ENCODE results near the gene TXNDC11. TPM values are rescaled to one million over a fixed set of nuclear protein-coding genes. Genes with fewer than 3 reads are reported as not detected.

The TXNDC11 gene
- total RNA-seq, 1 donor from 2014 or later, result 36.6 TPM

DNA sequence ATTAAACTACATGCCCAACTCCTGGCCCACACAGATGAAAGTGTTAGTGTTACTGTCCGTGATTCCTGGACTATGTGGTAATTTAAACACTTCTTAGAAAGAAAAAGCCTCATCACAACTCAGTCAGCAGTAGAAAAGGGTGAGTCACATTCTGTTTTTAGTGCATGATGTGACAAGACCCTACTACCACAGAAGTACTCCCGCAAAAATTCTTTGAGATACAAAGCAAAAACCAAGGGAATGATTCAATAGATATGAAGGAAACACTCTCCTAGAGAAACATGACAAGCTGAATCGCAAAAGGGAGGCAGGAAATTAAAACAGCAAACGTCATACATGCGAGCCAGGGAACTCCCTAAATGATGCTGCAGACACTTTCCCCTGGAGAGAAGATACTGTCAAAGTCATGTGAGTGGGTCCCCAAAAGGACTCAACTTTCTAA lies 60.0 kb downstream of the TXNDC11 start:
- no peak for DNase-seq (ENCODE audit: low spot score)
- intact Hi-C loops (cut with DNase I), result no loop called here
- no peak for ATAC-seq

DNA sequence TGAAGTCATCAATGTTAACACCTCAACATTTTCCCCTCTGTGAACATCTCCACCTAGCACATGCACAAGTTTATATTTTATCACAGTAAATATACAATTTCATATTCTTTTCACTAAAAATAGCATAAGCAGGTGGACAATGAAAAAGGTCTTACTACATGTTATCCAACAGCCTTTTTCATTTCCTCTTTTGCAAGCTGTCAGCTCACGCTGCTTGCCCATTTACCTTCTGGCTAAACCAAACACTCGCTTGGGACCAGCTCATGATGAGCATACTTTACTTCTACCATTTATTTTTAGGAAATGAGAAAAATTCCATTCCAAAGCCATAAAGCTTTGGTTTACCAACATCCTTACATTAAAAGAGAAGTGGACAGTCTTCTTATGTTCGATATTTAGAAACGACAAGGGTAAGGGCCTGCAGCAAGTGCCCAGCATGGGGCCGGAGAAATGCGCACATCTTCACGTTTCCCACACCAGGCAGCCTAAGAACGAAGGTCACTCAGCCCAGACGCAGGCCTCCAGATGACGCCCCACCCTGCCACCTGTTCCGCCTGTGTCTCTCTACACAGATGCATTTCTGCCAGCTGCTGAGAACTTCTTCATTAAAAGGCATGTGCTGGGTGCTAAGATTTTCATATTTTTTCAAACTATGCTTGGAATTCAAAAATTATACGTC lies 60.5 kb downstream of the TXNDC11 start:
- intact Hi-C loops (cut with DNase I), result no loop called here
- no peak for DNase-seq (ENCODE audit: low spot score)
- no peak for ATAC-seq

DNA sequence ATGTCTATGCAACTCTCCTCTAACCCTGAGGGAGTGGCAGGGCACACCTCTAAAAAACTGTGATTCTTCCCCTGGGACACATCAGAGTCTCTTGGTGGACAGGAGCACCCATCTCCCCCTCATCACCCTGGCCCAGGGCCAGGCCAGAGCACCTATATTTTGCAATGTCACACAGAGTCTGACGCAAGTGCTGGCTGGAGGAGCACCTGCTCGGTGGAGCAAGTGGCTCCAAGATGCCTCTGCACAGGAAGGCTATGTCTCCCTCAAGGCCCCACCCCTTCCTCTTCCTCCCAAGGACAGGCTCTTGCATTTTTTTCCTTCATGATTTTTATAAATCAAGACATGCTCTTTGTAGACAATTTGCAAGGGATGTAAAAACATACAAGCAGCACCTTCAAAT lies 61.1 kb downstream of the TXNDC11 start:
- ATAC-seq (no peak), DNase-seq (ENCODE audit: low spot score) (no peak)
- intact Hi-C loops (cut with DNase I), result no loop called here

DNA sequence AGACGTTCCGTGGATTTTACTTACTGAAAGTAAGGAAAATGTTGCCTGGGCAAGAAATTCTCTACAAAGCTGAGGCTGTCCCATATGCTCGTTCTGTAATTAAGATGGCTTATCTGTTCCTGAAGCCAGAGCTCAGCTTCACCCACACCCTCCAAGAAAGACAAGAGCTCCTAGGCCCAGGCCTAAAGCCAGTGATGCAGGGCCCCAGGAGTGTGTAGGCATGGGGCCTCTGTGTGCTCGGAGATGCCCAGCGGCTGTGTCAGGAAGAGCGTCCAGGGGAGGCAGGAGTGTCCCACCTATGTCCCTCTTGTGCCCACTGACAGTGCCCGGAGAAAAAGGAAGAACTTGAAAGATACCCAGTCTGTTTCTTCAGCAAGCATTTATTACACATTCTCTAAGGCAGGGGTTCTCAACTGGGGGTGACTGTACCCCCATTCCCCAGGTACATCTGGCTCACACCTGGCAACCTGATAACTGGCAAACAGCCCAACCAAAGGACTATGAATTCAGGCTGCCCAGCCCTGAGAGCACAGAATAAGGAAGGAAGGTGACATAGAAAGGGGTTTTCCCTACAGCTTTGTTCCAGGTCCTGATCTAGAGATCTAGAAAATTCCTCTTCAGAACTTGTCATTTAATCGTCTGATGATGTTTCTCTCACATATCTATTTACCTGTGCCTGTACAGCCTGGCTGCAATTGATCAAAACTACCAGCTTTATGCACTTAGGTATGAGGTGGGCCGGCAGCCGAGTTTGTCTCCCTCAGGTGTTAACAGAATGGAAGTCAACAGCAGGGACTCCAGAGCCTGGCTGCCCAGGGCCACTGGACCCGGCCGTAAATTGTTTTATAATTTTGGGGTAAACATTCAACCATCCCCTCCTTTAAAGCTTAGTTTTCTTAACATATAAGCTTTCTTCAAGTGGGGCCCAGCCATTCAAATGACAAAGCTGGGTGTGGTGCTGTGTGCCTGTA lies 62.4 kb downstream of the TXNDC11 start:
- no peak for ATAC-seq
- intact Hi-C loops (cut with DNase I), result no loop called here
- no peak for DNase-seq (ENCODE audit: low spot score)

DNA sequence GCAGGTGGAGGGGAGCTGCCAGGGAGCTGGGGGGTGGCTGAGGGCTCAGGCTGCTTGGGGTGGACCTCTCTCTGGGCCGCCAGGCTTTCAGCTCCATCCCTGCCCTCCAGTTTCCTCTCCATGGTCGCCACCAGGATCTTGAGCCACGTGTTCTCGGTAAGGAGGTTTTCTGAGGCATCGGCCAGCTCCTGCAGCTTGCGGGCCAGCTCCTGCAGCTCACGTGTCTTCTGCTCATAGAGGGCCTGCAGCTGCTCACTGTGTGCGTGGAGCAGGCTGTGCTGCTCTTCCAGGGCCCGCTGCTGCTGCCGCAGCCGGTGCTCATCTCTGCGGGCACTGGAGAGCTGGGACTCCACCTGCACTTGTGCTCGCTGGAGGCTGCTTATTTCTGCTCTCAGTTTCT lies 63.4 kb downstream of the TXNDC11 start:
- peak; percentile 49 for DNase-seq (ENCODE audit: low spot score)
- intact Hi-C loops (cut with DNase I), result no loop called here
- no peak for ATAC-seq

DNA sequence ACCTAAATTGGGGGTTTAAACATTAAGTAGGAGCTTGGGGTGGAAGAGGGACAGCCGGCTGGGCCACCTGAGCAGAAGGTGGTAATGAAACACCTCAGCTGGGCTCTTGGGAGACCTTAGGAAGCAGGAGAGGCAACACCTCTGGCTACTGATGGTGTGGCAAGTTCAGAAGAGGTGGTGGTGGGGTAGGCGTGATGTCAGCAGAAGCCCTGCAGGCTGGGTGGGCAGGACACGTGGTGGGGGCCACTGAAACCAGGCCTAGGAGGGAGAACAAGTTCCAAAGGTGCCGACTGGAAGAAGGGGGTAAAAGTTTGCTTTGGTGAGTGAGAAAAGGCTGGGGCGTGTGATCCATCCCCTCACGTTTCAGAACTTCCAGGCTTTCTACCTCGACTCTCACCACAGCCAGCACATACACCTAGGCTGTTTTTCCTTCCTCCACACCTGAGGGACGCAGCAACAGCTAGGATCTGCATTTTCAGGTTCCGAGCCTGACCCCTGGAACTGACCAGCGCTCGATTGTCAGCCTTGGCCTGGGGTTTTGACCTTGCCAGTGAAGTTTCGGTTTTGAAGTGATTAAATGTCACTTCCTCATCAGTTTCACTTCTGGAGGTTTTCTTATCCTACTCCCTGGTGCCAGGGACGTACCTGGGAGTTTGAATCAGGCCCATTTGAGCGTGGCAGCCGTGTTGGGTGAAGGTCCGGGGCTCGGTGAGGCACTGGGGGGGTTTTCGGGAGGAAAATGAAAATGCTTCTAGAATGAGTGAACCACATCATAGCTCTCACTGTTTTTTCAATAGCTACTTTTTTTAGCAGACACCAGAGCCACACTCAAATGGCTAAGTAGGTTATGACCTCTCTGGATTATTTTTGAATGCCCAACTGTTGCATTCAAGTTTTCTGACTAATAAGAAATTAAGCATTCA lies 64.4 kb downstream of the TXNDC11 start:
- DNase-seq (ENCODE audit: low spot score) (peak; percentile 51), ATAC-seq (no peak)
- intact Hi-C loops (cut with DNase I), result no loop called here

DNA sequence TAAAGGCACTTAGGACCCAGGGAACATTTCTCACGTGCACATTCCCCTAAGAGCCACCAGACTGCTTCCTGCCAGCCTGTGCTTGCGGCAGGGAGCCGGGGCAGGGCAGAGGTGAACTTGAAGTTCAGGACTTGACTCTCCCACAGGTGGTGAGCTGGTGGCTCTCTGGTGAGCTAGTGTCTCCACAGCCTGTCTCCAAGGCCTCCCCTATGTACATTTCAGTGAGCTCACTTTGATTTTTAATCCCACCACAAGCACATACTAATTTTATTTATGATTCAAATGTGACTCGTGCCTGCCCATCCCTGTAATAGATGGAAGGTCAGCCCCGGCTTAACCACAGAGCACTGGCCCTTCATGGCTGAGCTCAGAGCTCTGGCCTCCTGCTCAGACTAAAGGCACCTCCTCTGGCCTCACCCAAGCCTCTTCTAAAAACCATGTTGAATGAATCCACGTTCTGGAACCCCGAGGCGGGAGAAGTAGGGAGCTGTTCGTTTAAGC lies 65.2 kb downstream of the TXNDC11 start:
- intact Hi-C loops (cut with DNase I), result no loop called here
- no peak for DNase-seq (ENCODE audit: low spot score)
- ATAC-seq, result no peak

DNA sequence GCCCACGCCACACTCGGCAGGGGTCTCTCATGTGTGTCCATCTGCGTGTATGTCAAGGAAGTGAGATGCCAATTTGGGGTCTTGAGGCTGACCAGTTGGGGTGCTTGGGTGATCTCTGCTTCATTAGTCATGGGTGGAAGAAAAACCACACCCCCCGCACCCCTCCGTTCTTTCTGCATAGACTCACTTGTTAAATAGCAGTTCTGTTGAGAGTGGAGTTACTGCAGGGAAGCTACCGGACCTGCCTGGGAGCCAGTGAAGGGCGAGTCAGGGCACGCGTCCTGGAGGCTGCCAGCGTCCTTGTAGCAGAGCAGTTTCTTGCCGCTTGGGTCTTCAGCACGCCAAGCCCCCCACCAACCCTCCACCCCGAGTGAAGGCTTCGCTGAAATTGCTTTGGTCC lies 65.9 kb downstream of the TXNDC11 start:
- intact Hi-C loops (cut with DNase I), result no loop called here
- ATAC-seq (no peak), DNase-seq (ENCODE audit: low spot score) (no peak)

DNA sequence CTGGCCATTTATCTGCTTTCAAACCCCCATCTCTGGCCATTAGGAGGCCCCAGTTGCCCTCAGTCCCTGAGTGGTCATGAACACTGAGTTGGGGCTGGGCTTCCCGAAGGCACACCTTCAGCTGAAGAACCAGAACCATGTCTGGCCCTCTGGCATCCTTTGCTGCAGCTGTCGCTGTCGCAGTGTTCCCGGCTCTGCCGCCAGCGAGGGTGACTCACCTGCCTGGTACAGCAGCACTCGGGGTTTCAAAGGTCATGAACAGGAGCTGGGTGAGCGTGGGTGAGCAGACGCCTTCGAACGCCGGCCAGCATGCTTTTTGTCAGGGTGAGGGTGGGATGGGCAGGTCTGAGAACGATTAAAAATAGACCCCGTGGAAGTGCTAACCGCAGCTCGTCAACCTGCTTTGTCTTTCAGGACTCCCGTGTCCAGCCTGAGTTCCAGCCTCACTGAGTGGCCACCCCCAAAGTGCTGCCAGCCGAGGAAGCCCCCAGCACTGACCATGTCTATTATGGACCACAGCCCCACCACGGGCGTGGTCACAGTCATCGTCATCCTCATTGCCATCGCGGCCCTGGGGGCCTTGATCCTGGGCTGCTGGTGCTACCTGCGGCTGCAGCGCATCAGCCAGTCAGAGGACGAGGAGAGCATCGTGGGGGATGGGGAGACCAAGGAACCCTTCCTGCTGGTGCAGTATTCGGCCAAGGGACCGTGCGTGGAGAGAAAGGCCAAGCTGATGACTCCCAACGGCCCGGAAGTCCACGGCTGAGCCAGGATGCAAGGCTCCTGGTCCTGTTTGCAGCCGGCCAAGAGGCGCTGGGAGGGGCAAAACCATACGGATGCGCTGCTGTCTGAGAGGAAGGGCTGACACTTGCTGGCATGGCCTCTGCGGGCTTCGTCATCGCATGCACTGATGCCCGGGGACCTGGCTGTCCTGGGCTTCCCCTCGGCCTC lies 66.8 kb downstream of the TXNDC11 start:
- no peak for ATAC-seq
- intact Hi-C loops (cut with DNase I), result no loop called here
- DNase-seq (ENCODE audit: low spot score), result no peak

DNA sequence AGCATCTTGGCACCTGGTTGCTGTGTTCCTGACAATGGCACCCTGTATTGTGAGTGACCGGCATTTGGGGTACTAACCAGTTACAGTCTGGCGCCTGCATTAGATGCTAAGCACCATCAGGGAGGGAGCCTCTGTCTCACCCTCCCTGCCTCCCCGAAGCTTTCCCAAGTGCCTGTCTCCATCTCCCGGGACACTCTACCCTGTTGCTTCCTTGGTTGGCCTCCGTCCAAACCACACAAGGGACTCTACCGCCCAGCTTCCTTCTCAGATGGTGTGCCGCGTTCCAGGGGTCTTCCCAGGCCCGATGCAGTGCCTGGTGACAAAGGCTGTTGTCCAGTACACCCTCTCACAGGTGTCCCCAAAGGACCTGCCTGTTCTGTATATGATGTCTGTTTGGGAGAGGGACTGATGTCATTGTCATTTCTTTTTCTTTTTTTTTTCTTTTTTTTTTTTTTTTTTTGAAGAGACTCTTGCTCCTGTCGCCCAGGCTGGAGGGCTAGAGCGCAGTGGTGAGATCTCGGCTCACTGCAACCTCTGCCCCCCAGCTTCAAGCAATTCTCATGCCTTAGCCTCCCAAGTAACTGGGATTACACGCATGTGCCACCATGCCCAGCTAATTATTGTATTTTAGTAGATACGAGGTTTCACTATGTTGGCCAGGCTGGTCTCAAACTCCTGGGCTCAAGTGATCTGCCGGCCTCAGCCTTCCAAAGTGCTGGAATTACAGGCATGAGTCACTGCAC lies 67.7 kb downstream of the TXNDC11 start:
- no peak for ATAC-seq
- intact Hi-C loops (cut with DNase I), result no loop called here
- no peak for DNase-seq (ENCODE audit: low spot score)

DNA sequence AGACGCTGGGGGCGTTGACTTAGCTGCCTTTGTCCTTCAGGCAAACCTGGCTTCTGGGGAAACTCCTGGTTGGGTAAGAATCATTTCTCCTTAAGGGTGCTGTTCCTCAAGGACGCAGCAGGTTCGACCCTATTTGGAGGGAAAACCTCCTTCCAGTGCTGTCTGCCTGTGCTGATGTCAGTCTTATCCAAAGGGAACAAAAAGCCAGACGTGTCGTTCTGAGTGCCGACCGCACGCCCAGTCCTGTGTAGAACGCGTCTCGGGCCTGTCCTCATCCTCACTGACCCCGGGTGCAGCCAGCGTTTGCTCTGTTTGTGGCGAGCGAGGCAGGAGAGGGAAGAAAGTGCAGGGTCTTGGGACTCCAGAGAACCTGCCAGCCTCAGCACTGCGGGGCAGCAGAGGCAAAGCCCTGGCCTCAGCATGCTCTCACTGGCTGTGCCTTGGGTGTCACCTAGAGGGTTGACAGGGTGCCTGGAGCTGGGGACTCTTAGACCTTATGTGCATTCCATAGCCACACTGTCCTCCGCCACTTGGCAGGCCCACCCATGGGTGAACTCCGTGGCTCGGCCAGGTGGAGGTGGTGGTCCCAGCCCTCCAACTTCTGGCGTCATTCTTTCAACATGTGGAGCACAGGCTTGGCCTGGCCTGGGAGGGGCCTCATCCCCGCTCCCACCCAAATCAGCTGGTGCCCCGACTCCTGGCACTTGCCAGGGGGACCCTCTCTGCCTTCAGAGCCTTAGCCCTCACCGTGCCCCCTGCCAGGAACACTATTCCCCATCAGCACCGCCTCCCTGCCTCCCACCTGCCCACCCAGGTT lies 68.4 kb downstream of the TXNDC11 start:
- no peak for DNase-seq (ENCODE audit: low spot score)
- ATAC-seq, result no peak
- intact Hi-C loops (cut with DNase I), result no loop called here

DNA sequence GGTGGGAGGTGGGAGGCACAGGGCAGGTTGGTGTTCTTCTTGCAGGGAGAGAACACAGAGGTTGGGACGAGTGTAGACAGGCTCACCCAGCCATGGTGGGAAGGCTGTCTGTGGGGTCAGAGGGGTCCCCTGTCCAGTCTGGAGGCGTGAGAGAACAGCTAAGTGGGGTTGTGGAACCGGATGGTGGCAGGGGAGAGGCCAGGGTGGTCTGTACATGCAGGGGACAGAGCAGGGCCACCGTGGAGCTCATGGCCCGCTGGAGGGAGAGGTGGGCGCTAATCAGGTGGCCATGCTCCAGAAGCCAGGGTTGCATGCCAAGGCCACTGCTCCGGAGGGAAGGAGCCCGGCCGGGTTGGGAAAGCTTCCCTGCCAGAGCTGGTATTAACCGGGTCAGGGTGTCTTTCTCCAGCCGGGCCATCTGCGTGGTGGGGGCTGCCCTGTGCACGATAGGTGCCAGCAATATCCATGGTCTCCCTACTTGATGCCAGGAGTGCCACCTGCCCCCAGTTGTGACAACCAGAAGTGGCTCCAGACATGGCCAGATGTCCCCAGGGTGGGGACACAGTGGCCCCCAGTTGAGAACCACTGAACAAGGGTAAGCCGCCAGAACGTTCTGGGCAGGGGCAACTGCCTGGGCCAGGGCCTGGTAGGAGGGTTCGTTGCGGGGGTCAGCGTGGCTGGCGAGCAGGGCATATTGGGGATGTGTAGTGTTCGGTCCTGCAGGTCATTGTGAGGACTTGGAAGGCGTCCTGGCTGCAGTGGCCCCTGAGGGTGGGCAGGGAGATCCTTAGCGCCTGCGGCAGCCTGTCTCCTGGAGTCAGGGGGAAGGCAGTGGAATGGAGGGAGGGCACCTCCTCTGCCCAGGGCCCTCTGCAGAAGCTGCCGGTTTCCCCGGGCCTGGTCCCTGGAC lies 69.3 kb downstream of the TXNDC11 start:
- ATAC-seq (no peak), DNase-seq (ENCODE audit: low spot score) (no peak)
- intact Hi-C loops (cut with DNase I), result no loop called here

DNA sequence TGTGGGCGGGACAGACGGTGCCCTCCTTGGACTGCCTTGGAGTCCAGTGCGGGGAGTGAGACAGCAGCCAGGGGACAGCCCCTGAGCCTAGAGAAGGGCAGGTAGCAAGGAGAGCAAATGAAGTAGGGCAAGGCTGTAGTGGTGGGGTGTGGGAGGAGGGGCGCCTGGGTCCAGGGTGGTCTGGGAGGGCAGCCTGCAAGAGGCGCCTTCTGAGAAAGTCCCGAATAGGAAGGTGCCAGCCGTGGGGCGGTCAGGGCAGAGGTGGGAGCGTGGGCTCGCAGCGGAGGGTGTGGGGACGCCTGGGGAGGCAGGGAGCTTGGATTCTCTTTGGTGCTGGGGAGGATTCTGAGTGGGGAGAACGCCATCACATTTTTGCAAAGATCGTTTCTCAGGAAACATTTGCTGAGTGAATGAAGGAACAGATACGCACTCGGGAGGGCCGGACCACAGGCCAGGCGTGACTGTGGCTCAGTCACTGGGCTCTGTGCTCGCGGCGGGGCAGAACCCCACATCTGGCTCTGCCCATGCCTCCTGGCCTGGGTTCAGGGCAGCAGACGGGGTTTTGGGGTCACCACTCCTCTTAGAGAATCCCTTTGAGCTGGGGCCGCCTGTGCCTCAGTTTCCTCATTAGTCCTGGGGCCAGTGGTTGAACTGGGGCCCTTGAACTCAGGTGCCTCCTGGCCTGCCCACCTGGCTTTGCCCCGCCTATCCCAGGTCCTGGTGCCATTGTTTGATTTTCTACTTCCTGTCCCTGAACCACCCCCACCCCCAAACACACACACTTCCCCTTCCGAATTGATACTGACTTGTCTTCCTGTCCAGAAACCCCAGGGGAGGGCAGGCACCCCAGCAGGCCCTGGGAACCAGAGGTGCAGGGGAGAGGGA lies 70.2 kb downstream of the TXNDC11 start:
- ATAC-seq (no peak), DNase-seq (ENCODE audit: low spot score) (no peak)
- intact Hi-C loops (cut with DNase I), result no loop called here

DNA sequence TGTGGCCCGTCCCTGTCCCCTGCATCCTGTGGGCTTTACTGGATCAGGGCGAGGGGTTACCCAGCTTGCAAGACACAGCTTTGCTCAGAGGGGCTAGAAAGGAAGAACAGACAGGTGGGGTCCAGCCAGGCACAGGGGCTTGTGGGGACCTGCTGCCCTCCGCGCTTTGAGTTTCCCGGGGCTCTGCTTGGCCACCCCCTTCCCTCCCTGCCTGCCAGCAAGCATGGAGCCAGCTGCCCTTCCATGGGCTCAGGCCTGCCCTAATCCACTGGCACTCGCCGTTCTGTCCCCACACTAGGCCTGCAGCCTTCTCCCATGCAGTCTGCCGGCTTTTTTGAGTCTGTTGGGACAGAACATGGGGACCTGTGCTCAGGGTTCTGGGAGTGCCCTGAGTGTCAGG lies 71.0 kb downstream of the TXNDC11 start:
- ATAC-seq, result no peak
- intact Hi-C loops (cut with DNase I), result no loop called here
- DNase-seq (ENCODE audit: low spot score), result no peak

DNA sequence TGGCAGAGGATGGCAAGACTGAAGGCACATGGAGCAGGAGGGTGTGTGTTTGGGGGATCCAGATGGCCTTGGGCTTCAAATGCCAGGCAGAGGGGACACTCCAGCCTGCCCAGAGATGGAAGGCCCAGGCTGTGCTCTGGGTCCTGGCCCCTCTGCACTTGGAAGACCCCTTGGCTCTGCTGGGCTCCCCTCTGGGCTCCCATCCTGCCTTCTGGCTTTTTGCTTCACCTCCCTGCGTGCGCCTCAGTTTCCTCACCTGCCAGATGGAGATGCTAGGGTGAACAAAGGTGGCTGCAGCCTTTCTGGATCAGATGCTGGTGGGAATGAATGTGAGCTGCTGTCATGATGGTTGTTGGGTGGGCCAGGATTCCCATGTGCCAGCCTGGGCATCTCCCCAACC lies 71.4 kb downstream of the TXNDC11 start:
- no peak for DNase-seq (ENCODE audit: low spot score)
- ATAC-seq, result no peak
- intact Hi-C loops (cut with DNase I), result no loop called here
